K562 (cell line): Measurements from ENCODE around the gene SLC25A33. TPM values are rescaled to one million over a fixed set of nuclear protein-coding genes. Genes with fewer than 3 reads are reported as not detected.
A peak's percentile ranks its signal among the peaks of the same experiment; 100 is the strongest.

ENCODE experiments used
- ATF6 ChIP-seq: sonication (generic); formaldehyde crosslinking; IDR thresholded peaks from 2 replicates; pipeline ENCODE4 v1.4.0; 2020; ENCODE audit warnings: mild to moderate bottlenecking, missing genetic modification reagents
- BACH1 ChIP-seq: fragments of 200-800 bp; sonication (Bioruptor generic); IDR thresholded peaks from 2 replicates; pipeline ENCODE4 v1.6.1; 2016; ENCODE audit warnings: missing genetic modification characterization, missing compliant biosample characterization
- COPS2 ChIP-seq: fragments of 450-650 bp; conservative IDR thresholded peaks from 2 replicates; pipeline ENCODE4 v1.6.1; 2016; ENCODE audit warnings: mild to moderate bottlenecking, moderate library complexity
- FOXA3 ChIP-seq, 2 experiments: fragments of 450-650 bp in 1 of 2; sonication (generic) in 1 of 2; formaldehyde crosslinking; IDR thresholded peaks in 1 of 2; conservative IDR thresholded peaks in 1 of 2; 2 replicates each; pipeline versions ENCODE4 v1.4.0 to v1.8.0; 2020 to 2022; ENCODE audit warnings: mild to moderate bottlenecking in 2 of 2, missing genetic modification reagents in 1 of 2
- LCOR ChIP-seq: sonication (generic); formaldehyde crosslinking; IDR thresholded peaks from 2 replicates; pipeline ENCODE4 v1.8.0; 2022; ENCODE audit warnings: mild to moderate bottlenecking, missing genetic modification reagents
- PCBP2 ChIP-seq: fragments of 200-400 bp; formaldehyde crosslinking; IDR thresholded peaks from 2 replicates; pipeline ENCODE4 v1.6.1; 2018; ENCODE audit warnings: low read length, low read depth, mild to moderate bottlenecking, moderate library complexity; ENCODE audit not compliant: poor library complexity, severe bottlenecking
- PML ChIP-seq: IDR thresholded peaks from 2 replicates; pipeline ENCODE4 v1.6.1; 2012; ENCODE audit warnings: low read length, inconsistent platforms
- POU5F1 ChIP-seq: fragments of 150-350 bp; IDR thresholded peaks from 2 replicates; pipeline ENCODE4 v1.6.1; 2014; ENCODE audit warnings: borderline replicate concordance, low read length, low read depth, mild to moderate bottlenecking; ENCODE audit not compliant: partially characterized antibody
- SAFB2 ChIP-seq: fragments of 200-400 bp; formaldehyde crosslinking; IDR thresholded peaks from 2 replicates; pipeline ENCODE4 v1.6.1; 2018; ENCODE audit warnings: borderline replicate concordance, low read length, low read depth, moderate library complexity; ENCODE audit not compliant: severe bottlenecking
- SMAD1 ChIP-seq: fragments of 150-350 bp; IDR thresholded peaks from 2 replicates; pipeline ENCODE4 v1.6.1; 2014; ENCODE audit warnings: low read length, low read depth; ENCODE audit not compliant: partially characterized antibody
- SMAD3 ChIP-seq: fragments of 450-650 bp; formaldehyde crosslinking; conservative IDR thresholded peaks from 2 replicates; pipeline ENCODE4 v1.4.0; 2020; ENCODE audit warnings: mild to moderate bottlenecking
- SRF ChIP-seq, 2 experiments: fragments of 250-450, 450-650 bp in 1 of 2; sonication (Bioruptor Pico) in 1 of 2; sonication (generic) in 1 of 2; formaldehyde crosslinking; IDR thresholded peaks; 2 replicates each; pipeline versions ENCODE4 v1.5.0 to v1.5.1; 2020 to 2022; ENCODE audit warnings: mild to moderate bottlenecking in 1 of 2, missing genetic modification reagents in 1 of 2
- STAG1 ChIP-seq: sonication (generic); formaldehyde crosslinking; IDR thresholded peaks from 2 replicates; pipeline ENCODE4 v1.5.0; 2020; ENCODE audit warnings: missing genetic modification reagents, borderline replicate concordance
- TARDBP ChIP-seq: fragments of 450-650 bp; IDR thresholded peaks from 2 replicates; pipeline ENCODE4 v1.6.1; 2016
- U2AF1 ChIP-seq: fragments of 200-400 bp; formaldehyde crosslinking; optimal IDR thresholded peaks from 2 replicates; pipeline ENCODE3; 2017; ENCODE audit warnings: mild to moderate bottlenecking, low read depth, low read length, moderate library complexity
- ZFX ChIP-seq: sonication (generic); formaldehyde crosslinking; IDR thresholded peaks from 2 replicates; pipeline ENCODE4 v1.8.0; 2022; ENCODE audit warnings: mild to moderate bottlenecking, missing genetic modification reagents, moderate library complexity
- ZNF23 ChIP-seq: fragments of 250-450 bp; sonication (Bioruptor Pico); IDR thresholded peaks from 2 replicates; pipeline ENCODE4 v1.4.0; 2020; ENCODE audit warnings: mild to moderate bottlenecking
- ZNF232 ChIP-seq: sonication (generic); formaldehyde crosslinking; IDR thresholded peaks from 2 replicates; pipeline ENCODE4 v1.8.0; 2022; ENCODE audit warnings: mild to moderate bottlenecking, missing genetic modification reagents
- ZNF778 ChIP-seq: fragments of 450-650 bp; formaldehyde crosslinking; IDR thresholded peaks from 2 replicates; pipeline ENCODE4 v1.4.0; 2020; ENCODE audit warnings: mild to moderate bottlenecking, moderate library complexity
- ZZZ3 ChIP-seq: fragments of 450-650 bp; IDR thresholded peaks from 2 replicates; pipeline ENCODE4 v1.6.1; 2016; ENCODE audit warnings: antibody characterized with exemption, mild to moderate bottlenecking, moderate library complexity
- polyA plus RNA-seq, 8 experiments: library from polyadenylated mRNA; depleted of rRNA in 4 of 8; stranded (reverse) in 5 of 8; unstranded in 3 of 8; fragments of >200 nt; fragmentation: Nextera tagmentation in 2 of 8; fragmentation: Illumina TruSeq in 1 of 8; extraction: Ambion mirVana in 2 of 8; extraction: Trizol in 1 of 8; gene quantifications; 2 replicates each; pipeline versions ENCODE4 v1.2.1 to v1.2.3, GENCODE V29; 2011 to 2014; ENCODE audit warnings: inconsistent platforms in 1 of 8, missing spikeins in 1 of 8
- total RNA-seq, 7 experiments: library from RNA; depleted of rRNA in 6 of 7; stranded (reverse); fragments of >200 nt in 6 of 7; fragmentation: Illumina TruSeq in 2 of 7; extraction: Trizol in 2 of 7; gene quantifications; 2 replicates each; pipeline versions ENCODE4 v1.2.1 to v1.2.3, GENCODE V29; 2011 to 2021; ENCODE audit warnings: low replicate concordance in 1 of 7
- TF ChIP-seq, protein P1 (sequence below), 2 experiments: fragments of 450-650 bp in 1 of 2; sonication (generic) in 1 of 2; formaldehyde crosslinking; conservative IDR thresholded peaks; 2 replicates each; pipeline versions ENCODE4 v1.4.0 to v1.8.1; 2020 to 2022; ENCODE audit warnings: mild to moderate bottlenecking in 1 of 2, missing genetic modification reagents in 1 of 2
- TF ChIP-seq, protein P2 (sequence below): fragments of 450-650 bp; IDR thresholded peaks from 2 replicates; pipeline ENCODE4 v1.6.1; 2017; ENCODE audit warnings: mild to moderate bottlenecking, moderate library complexity
- TF ChIP-seq, protein P3 (sequence below): fragments of 450-650 bp; formaldehyde crosslinking; IDR thresholded peaks from 2 replicates; pipeline ENCODE4 v1.4.0; 2020; ENCODE audit warnings: mild to moderate bottlenecking, moderate library complexity

The SLC25A33 gene
- total and polyA plus RNA-seq, 9 of the 15 experiments (the other 6 are each of a cell fraction or from before 2014, with no cell fraction given), result 3.2 to 23.5 (median 17.5) TPM

DNA sequence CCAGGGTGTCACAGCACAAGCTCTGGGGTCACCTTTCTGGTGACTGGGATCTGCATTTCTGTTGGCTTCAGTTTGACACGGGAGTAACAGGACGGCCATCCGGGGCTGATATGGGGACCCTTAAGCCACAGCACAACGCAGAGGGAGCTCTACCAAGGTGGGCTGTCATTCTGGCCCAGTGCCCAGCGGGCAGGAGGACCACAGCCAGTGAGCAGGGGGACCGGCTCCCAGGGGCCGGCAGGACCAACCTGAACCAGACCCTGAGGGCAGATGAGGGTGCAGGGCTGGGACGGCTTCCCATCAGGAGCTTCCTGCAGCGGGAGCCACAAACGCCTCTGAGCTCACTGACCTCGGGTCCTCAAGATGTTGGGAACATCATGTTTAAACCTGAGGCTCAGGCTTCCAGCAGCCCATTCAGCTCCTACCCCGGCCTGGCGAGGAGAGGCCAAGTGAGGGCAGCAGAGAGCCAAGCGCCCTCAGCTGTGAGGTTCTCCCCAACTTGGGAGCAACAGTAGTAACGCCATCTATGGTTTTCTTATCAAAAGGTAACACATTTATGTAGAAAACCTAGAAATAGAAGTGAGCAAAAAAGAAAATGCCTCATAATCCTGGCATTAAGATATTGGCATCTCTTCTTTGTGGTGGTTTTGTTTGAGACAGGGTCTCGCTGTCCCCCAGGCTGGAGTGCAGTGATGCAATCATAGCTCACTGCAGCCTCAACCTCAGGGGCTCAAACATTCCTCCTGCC lies 76.2 kb downstream of the SLC25A33 start (continued):
- TF ChIP-seq LCOR (CRISPR knock-in tag), result 0 out of 2 replicates have a peak, but pooled peaks have one; percentile 56
- TF ChIP-seq STAG1 (CRISPR knock-in tag), result peak; percentile 51; the same call in 1 of the 2 replicates
- 0 out of 2 replicates have a peak, but pooled peaks have one; percentile 45 for TF ChIP-seq SMAD3 (CRISPR knock-in tag)
- no peak for TF ChIP-seq ZNF778
- no peak for TF ChIP-seq COPS2
- TF ChIP-seq, protein P1, sequence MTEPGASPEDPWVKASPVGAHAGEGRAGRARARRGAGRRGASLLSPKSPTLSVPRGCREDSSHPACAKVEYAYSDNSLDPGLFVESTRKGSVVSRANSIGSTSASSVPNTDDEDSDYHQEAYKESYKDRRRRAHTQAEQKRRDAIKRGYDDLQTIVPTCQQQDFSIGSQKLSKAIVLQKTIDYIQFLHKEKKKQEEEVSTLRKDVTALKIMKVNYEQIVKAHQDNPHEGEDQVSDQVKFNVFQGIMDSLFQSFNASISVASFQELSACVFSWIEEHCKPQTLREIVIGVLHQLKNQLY (CRISPR knock-in tag; conservative IDR thresholded peaks at IDR 0.05), result no peak
- no peak for TF ChIP-seq ZNF232
- no peak for TF ChIP-seq U2AF1
- TF ChIP-seq TARDBP, result no peak
- no peak for TF ChIP-seq SMAD1
- no peak for TF ChIP-seq ZNF23 (CRISPR knock-in tag)
- no peak for TF ChIP-seq POU5F1
- TF ChIP-seq FOXA3 (CRISPR knock-in tag; conservative IDR thresholded peaks at IDR 0.05 in 1 of 2, IDR thresholded peaks at IDR 0.05 in 1 of 2), result peak in 1 of 2 experiments; percentile 64; a peak in 2 of 4 replicates
- no peak; a peak in 1 of 4 replicates for TF ChIP-seq SRF (CRISPR knock-in tag; IDR thresholded peaks at IDR 0.05)
- TF ChIP-seq, protein P2, sequence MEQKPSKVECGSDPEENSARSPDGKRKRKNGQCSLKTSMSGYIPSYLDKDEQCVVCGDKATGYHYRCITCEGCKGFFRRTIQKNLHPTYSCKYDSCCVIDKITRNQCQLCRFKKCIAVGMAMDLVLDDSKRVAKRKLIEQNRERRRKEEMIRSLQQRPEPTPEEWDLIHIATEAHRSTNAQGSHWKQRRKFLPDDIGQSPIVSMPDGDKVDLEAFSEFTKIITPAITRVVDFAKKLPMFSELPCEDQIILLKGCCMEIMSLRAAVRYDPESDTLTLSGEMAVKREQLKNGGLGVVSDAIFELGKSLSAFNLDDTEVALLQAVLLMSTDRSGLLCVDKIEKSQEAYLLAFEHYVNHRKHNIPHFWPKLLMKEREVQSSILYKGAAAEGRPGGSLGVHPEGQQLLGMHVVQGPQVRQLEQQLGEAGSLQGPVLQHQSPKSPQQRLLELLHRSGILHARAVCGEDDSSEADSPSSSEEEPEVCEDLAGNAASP, result no peak
- TF ChIP-seq ZFX, result no peak
- TF ChIP-seq BACH1 (tag), result no peak
- TF ChIP-seq, protein P3, sequence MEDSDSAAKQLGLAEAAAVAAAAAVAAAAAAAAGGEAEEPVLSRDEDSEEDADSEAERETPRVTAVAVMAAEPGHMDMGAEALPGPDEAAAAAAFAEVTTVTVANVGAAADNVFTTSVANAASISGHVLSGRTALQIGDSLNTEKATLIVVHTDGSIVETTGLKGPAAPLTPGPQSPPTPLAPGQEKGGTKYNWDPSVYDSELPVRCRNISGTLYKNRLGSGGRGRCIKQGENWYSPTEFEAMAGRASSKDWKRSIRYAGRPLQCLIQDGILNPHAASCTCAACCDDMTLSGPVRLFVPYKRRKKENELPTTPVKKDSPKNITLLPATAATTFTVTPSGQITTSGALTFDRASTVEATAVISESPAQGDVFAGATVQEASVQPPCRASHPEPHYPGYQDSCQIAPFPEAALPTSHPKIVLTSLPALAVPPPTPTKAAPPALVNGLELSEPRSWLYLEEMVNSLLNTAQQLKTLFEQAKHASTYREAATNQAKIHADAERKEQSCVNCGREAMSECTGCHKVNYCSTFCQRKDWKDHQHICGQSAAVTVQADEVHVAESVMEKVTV (CRISPR knock-in tag), result no peak
- no peak for TF ChIP-seq PML
- no peak for TF ChIP-seq PCBP2
- no peak for TF ChIP-seq SAFB2
- TF ChIP-seq ZZZ3, result no peak
- no peak for TF ChIP-seq ATF6 (CRISPR knock-in tag)
